ENCODE results near the gene C2CD4C.
"Not testable (repeated sequence)": the region's sequence is repeated elsewhere in the genome, so short reads cannot be mapped to it uniquely, and the experiment has no call there.

The C2CD4C gene

GRCh38 chr19:380618-381219 is 28.2 kb downstream of the C2CD4C start:
- not testable (repeated sequence) for DNase-seq (ENCODE audit: low spot score)

GRCh38 chr19:379796-380195 is 29.2 kb downstream of the C2CD4C start:
- DNase-seq (ENCODE audit: low spot score) = no peak

GRCh38 chr19:378706-379105 is 30.2 kb downstream of the C2CD4C start:
- DNase-seq (ENCODE audit: low spot score) = no peak

GRCh38 chr19:377801-378581 is 31.0 kb downstream of the C2CD4C start:
- no peak for DNase-seq (ENCODE audit: low spot score)

- no peak for DNase-seq (ENCODE audit: low spot score)
Observed at GRCh38 chr19:376111-376470, 32.9 kb downstream of the C2CD4C start.

GRCh38 chr19:375395-376110 is 33.4 kb downstream of the C2CD4C start:
- DNase-seq (ENCODE audit: low spot score) = no peak

GRCh38 chr19:374886-375235 is 34.1 kb downstream of the C2CD4C start:
- no peak for DNase-seq (ENCODE audit: low spot score)

GRCh38 chr19:374183-374885 is 34.6 kb downstream of the C2CD4C start:
- DNase-seq (ENCODE audit: low spot score) = no peak

- DNase-seq (ENCODE audit: low spot score) = no peak
Observed at GRCh38 chr19:373391-374182, 35.4 kb downstream of the C2CD4C start.

- DNase-seq (ENCODE audit: low spot score) = no peak
Observed at GRCh38 chr19:372306-372890, 36.5 kb downstream of the C2CD4C start.

GRCh38 chr19:371501-372168 is 37.3 kb downstream of the C2CD4C start:
- no peak for DNase-seq (ENCODE audit: low spot score)

GRCh38 chr19:370641-371330 is 38.2 kb downstream of the C2CD4C start:
- DNase-seq (ENCODE audit: low spot score) = no peak

GRCh38 chr19:369876-370275 is 39.1 kb downstream of the C2CD4C start:
- no peak for DNase-seq (ENCODE audit: low spot score)

- DNase-seq (ENCODE audit: low spot score) = no peak
Observed at GRCh38 chr19:369256-369655, 39.7 kb downstream of the C2CD4C start.

- no peak for DNase-seq (ENCODE audit: low spot score)
Observed at GRCh38 chr19:368630-369024, 40.3 kb downstream of the C2CD4C start.

- DNase-seq (ENCODE audit: low spot score) = no peak
Observed at GRCh38 chr19:367963-368629, 40.9 kb downstream of the C2CD4C start.

GRCh38 chr19:367561-367960 is 41.4 kb downstream of the C2CD4C start:
- no peak for DNase-seq (ENCODE audit: low spot score)

GRCh38 chr19:366951-367350 is 42.0 kb downstream of the C2CD4C start:
- DNase-seq (ENCODE audit: low spot score) = no peak

GRCh38 chr19:366205-366783 is 42.7 kb downstream of the C2CD4C start:
- no peak for DNase-seq (ENCODE audit: low spot score)

Measured in hematopoietic multipotent progenitor cell treated with erythropoietin and hydrocortisone succinate and interleukin-3 and kit ligand, for 15 days (in vitro differentiated cells).